Activated T-cell treated with anti-CD3 and anti-CD28 coated beads, Interleukin-2, amount 50 U/mL, for 4 hours (primary cell): ENCODE data around the gene FHIT. TPM values are rescaled to one million over a fixed set of nuclear protein-coding genes. Genes with fewer than 3 reads are reported as not detected.

Experiments
- ATAC-seq, 2 donors: fragments of 200-7000 bp; cut with Tn5 transposase; one replicate each; pipeline ENCODE4 v1.10.0; 2021
- DNase-seq: peaks from one replicate; pipeline ENCODE4 v3.0.0-alpha.2; 2020
- H3K27me3 Mint-ChIP-seq: one replicate; pipeline ENCODE4 v1.8.0; 2021; ENCODE audit warnings: low read depth, mixed read lengths
- H3K36me3 Mint-ChIP-seq: one replicate; pipeline ENCODE4 v1.8.0; 2022; ENCODE audit warnings: mixed read lengths; ENCODE audit not compliant: insufficient read depth
- H3K4me1 Mint-ChIP-seq: one replicate; pipeline ENCODE4 v1.8.0; 2021; ENCODE audit warnings: low read depth, mixed read lengths
- H3K4me3 Mint-ChIP-seq: one replicate; pipeline ENCODE4 v1.8.0; 2021; ENCODE audit warnings: mild to moderate bottlenecking, moderate library complexity, mixed read lengths
- H3K9me3 Mint-ChIP-seq: one replicate; pipeline ENCODE4 v1.8.0; 2021; ENCODE audit warnings: mixed read lengths
- total RNA-seq, 3 donors: library from RNA; stranded (reverse); gene quantifications; one replicate each; pipeline ENCODE4 v1.2.1, GENCODE V29; 2021

FHIT gene
- total RNA-seq, 3 donors from 2014 or later: 0.66 to 5.5 (median 2.4) TPM

- ATAC-seq (no peak), DNase-seq (no peak)
- Mint-ChIP-seq H3K27me3 (no peaks in the 10 kb centered on the region), H3K36me3 (peaks cover 23% of the 10 kb centered on the region), H3K4me3 (no peak overlapping the region), H3K4me1 (no peaks in the 10 kb centered on the region), H3K9me3 (peaks cover 7% of the 10 kb centered on the region)
Measured at GRCh38 chr3:59746585-59746984, 1504.7 kb downstream of the FHIT start.

DNA sequence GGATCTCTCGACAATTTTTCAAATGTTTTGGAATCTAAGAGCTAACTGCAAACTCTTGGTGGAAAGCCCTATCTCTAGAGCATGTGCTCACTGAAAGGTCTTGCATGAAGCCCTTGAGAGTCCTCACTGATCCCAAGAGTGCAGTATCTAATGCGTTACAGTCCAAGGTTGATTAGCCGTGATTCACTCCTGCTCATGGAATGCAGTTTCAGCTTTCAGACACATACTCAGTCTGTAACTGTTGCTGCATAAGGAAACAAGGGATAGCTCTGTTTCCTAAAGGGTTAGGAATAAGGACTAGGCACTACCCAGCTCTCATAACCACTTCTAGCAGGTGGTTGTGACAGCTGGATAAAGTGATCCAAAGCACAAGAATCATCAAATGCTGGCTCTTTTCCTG is 1514.0 kb downstream of the FHIT start:
- Mint-ChIP-seq H3K4me1 (peaks cover 14% of the 10 kb centered on the region), H3K36me3 (no peaks in the 10 kb centered on the region), H3K4me3 (no peak overlapping the region), H3K9me3 (no peaks in the 10 kb centered on the region), H3K27me3 (no peaks in the 10 kb centered on the region)
- no peak for ATAC-seq
- no peak for DNase-seq

DNA sequence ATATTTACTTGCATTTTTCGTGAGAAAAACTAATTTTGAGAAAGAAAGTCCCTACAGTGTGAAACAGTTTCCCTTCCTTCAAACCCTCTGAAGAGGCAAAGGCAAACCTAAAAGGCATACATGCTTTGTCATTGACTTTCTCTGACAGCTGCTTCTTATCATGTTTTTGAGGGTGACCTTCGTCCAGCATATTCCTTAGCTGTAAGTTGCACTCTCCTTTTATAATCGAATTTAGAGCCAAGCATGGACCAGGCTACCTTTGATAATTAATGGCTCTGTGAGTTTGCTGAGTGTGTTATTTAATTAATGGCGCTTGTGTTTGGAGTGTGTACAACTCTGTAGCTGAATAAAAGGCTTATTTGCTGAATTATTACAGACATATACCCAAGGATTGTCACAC is 1517.2 kb downstream of the FHIT start:
- H3K4me3 Mint-ChIP-seq: no peak overlapping the region
- ATAC-seq: no peak
- H3K4me1 Mint-ChIP-seq: peaks cover 24% of the 10 kb centered on the region
- peaks cover 2% of the 10 kb centered on the region for H3K27me3 Mint-ChIP-seq
- no peaks in the 10 kb centered on the region for H3K36me3 Mint-ChIP-seq
- H3K9me3 Mint-ChIP-seq: no peaks in the 10 kb centered on the region
- DNase-seq: no peak

GRCh38 chr3:59733041-59733809 is 1518.0 kb downstream of the FHIT start:
- no peaks in the 10 kb centered on the region for H3K9me3 Mint-ChIP-seq
- DNase-seq (no peak), ATAC-seq (no peak)
- H3K4me1 Mint-ChIP-seq: peaks cover 24% of the 10 kb centered on the region
- no peak overlapping the region for H3K4me3 Mint-ChIP-seq
- H3K27me3 Mint-ChIP-seq: peaks cover 2% of the 10 kb centered on the region
- H3K36me3 Mint-ChIP-seq: no peaks in the 10 kb centered on the region

DNA sequence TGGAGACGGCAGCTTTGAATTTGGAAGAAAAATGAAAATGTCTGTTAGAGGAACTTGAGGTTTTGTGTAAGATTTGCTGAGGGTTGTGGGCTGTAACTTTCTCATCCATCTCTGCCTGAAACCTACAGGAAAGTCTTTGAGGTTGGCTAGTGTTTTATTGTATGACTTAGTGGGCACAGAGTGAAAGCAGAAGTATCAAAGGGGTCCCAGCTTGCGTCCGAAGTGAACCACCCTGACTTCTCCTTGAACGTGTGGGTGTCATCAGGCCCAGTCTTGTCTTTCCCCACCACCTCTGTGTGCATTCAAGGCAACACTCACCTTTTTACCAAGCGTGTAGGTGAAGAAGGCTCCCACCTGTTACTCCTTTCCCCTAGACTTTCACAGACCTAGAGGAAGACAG is 1519.3 kb downstream of the FHIT start:
- H3K4me3 Mint-ChIP-seq: no peak overlapping the region
- no peak for ATAC-seq

GRCh38 chr3:59730591-59730990 is 1520.7 kb downstream of the FHIT start:
- Mint-ChIP-seq H3K27me3 (peaks cover 2% of the 10 kb centered on the region), H3K36me3 (no peaks in the 10 kb centered on the region), H3K4me3 (no peak overlapping the region), H3K4me1 (peaks cover 31% of the 10 kb centered on the region), H3K9me3 (no peaks in the 10 kb centered on the region)
- no peak for DNase-seq
- ATAC-seq: no peak

More for the DNA sequence above, 1519.3 kb downstream of the FHIT start:
- peaks cover 24% of the 10 kb centered on the region for H3K4me1 Mint-ChIP-seq
- no peak for DNase-seq
- H3K27me3 Mint-ChIP-seq: peaks cover 2% of the 10 kb centered on the region
- H3K9me3 Mint-ChIP-seq: no peaks in the 10 kb centered on the region
- no peaks in the 10 kb centered on the region for H3K36me3 Mint-ChIP-seq

- H3K27me3 Mint-ChIP-seq: peaks cover 2% of the 10 kb centered on the region
- no peak for ATAC-seq
- no peak for DNase-seq
- peaks cover 7% of the 10 kb centered on the region for H3K9me3 Mint-ChIP-seq
- peaks cover 30% of the 10 kb centered on the region for H3K4me1 Mint-ChIP-seq
- H3K36me3 Mint-ChIP-seq: no peaks in the 10 kb centered on the region
- no peak overlapping the region for H3K4me3 Mint-ChIP-seq
Measured at GRCh38 chr3:59728587-59728908, 1522.7 kb downstream of the FHIT start.

DNA sequence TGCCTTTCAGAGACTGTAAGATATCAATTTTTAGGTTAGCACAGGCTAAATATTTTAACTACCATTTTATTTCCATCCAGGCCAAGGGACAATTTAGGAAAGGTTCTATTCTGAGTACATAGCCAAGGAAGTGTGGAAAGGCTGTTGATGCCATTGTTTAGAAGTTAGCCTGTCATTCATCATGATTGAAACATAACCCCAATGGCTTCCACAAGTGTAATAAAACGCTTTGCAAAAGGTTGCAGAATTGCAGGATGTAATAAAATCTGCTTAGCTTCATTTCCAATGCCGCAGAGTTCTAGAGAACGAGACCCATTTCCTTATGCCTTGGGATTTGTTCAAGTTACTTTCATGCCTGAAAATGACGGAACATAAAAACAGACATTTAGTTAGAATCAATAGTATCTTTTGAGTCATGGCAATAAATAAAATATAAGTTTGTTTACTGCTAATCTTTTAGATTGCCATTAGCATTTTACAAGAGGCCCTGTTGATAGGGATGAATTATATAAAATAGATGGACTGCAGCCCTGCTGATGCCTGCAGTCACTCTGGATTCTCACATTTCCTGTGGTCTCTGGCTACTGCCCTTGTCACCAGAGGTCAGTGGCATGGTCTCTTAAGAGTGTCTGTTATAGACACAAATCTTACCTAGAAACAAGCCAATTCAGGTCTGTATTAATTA is 1523.2 kb downstream of the FHIT start:
- DNase-seq: no peak
- Mint-ChIP-seq H3K36me3 (no peaks in the 10 kb centered on the region), H3K4me1 (peaks cover 25% of the 10 kb centered on the region), H3K4me3 (no peak overlapping the region), H3K27me3 (peaks cover 2% of the 10 kb centered on the region), H3K9me3 (peaks cover 7% of the 10 kb centered on the region)
- ATAC-seq: no peak

DNA sequence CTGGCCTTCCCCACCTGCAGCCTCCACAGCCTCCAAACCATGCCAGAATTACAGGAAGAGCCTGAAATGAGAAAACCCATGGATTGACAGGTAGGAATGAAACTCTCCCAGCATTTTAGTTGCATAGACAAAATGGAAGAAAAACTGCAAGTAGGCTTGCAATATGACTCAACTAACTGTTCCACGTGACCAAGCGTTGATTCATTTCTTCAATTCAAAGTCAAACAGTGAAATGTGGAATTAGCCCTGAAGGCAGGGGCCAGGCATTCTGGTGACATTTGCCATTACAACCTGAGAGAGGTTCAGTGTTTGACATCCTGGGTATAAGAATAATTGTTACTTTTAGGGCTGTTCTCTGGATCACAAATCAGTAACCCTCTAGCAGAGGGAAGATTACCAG is 1525.0 kb downstream of the FHIT start:
- Mint-ChIP-seq H3K27me3 (no peaks in the 10 kb centered on the region), H3K4me3 (no peak overlapping the region), H3K36me3 (no peaks in the 10 kb centered on the region), H3K4me1 (peaks cover 8% of the 10 kb centered on the region), H3K9me3 (peaks cover 7% of the 10 kb centered on the region)
- peak in 1 of 2 donors; percentile 46 for ATAC-seq
- no peak for DNase-seq

- H3K4me3 Mint-ChIP-seq: no peak overlapping the region
- H3K9me3 Mint-ChIP-seq: peaks cover 11% of the 10 kb centered on the region
- ATAC-seq (no peak), DNase-seq (no peak)
- H3K36me3 Mint-ChIP-seq: peaks cover 3% of the 10 kb centered on the region
- no peaks in the 10 kb centered on the region for H3K4me1 Mint-ChIP-seq
- no peaks in the 10 kb centered on the region for H3K27me3 Mint-ChIP-seq
Measured at GRCh38 chr3:59717679-59718205, 1533.5 kb downstream of the FHIT start.

- no peak overlapping the region for H3K4me3 Mint-ChIP-seq
- peaks cover 3% of the 10 kb centered on the region for H3K36me3 Mint-ChIP-seq
- H3K9me3 Mint-ChIP-seq: peaks cover 11% of the 10 kb centered on the region
- H3K4me1 Mint-ChIP-seq: no peaks in the 10 kb centered on the region
- no peaks in the 10 kb centered on the region for H3K27me3 Mint-ChIP-seq
- no peak for DNase-seq
- no peak for ATAC-seq
Measured at GRCh38 chr3:59714066-59714465, 1537.2 kb downstream of the FHIT start.

DNA sequence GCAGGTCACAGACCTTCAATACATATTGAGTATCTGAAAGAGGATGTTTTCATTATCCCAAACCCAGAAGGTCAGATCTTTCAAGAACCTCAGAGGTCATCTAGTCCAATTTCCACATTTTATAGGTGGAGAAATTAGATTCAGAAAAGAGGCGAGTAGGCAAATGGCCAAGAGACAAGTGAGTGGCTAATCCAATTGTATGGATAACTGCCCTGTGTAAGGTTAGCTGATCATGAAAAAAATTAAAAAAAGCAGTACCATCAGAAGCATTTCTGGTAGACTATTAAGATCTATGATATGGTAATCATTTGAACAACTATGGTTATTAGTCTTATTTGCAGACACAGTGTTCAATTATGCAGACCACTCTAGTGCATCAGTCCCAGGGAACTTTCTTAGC is 1540.7 kb downstream of the FHIT start:
- DNase-seq (no peak), ATAC-seq (no peak)
- Mint-ChIP-seq H3K27me3 (no peaks in the 10 kb centered on the region), H3K4me1 (no peaks in the 10 kb centered on the region), H3K4me3 (no peak overlapping the region), H3K9me3 (peaks cover 9% of the 10 kb centered on the region), H3K36me3 (peaks cover 3% of the 10 kb centered on the region)

DNA sequence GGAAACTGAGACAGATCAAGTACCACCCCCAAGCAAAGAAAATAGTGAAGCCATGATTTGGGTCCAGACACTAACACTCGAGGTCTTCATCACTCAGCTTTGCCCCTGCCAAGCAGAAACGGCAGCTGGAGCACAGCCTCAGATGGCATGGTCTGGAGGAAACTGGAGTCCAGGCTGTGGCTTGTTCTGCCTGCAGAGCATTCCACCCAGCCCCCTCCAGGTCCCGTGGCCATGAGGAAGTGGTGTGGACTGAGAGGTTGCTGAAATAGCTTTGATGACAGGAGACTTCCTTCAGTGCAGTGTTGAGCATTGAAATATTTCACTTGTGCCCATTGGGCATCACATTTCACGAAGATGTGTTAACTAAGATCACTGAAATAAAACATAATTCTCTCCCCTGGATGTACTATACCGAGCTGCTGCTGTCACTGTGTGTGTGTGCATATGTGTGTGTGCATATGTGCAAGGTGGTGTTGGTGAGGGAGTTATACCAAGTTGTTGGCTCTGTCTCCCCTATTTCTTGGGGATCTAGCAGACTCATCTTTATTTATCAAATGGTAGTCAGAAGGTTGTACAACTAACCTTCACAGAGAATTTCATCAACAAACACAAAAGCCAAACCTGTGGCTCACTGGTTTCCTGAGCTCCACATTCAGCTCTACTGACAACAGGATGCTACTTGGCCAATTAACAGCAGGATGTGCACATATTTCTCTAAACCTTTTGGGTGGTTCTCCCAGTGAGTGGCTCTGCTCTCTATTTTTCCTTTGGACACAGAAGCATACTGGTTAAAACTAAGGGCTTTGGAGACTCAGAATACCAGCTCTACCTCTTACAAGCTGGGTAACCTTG is 1541.3 kb downstream of the FHIT start:
- Mint-ChIP-seq H3K36me3 (peaks cover 3% of the 10 kb centered on the region), H3K27me3 (no peaks in the 10 kb centered on the region), H3K9me3 (peaks cover 9% of the 10 kb centered on the region), H3K4me3 (no peak overlapping the region), H3K4me1 (no peaks in the 10 kb centered on the region)
- ATAC-seq: peak in 1 of 2 donors; percentile 41
- no peak for DNase-seq

- DNase-seq (no peak), ATAC-seq (no peak)
- peaks cover 3% of the 10 kb centered on the region for H3K36me3 Mint-ChIP-seq
- H3K9me3 Mint-ChIP-seq: peaks cover 4% of the 10 kb centered on the region
- H3K4me3 Mint-ChIP-seq: no peak overlapping the region
- H3K27me3 Mint-ChIP-seq: no peaks in the 10 kb centered on the region
- H3K4me1 Mint-ChIP-seq: no peaks in the 10 kb centered on the region
Measured at GRCh38 chr3:59708202-59708601, 1543.0 kb downstream of the FHIT start.
